MM.1S (cell line): ENCODE measurements around the gene FDPS.

Experiments
- CTCF ChIP-seq: fragments of 300-600 bp; sonication (generic); IDR thresholded peaks from 2 replicates; pipeline ENCODE4 v1.5.1; 2016; ENCODE audit warnings: antibody characterized with exemption, low read length, mixed read lengths
- EZH2 ChIP-seq: fragments of 300-600 bp; sonication (generic); optimal IDR thresholded peaks from 2 replicates; pipeline ENCODE3; 2017; ENCODE audit warnings: low read depth, mild to moderate bottlenecking, antibody characterized with exemption, low read length, mixed read lengths
- EZH2phosphoT487 ChIP-seq: fragments of 300-600 bp; sonication (generic); IDR thresholded peaks from 2 replicates; pipeline ENCODE4 v1.6.1; 2018; ENCODE audit warnings: antibody characterized with exemption, low read length

GRCh38 chr1:155279268-155279667, 29.4 kb upstream of the FDPS start:
- no peak for TF ChIP-seq EZH2
- TF ChIP-seq CTCF, result no peak
- TF ChIP-seq EZH2phosphoT487, result no peak
